ENCODE data around the gene GTF3C5.
"Not testable (repeated sequence)": the region's sequence is repeated elsewhere in the genome, so short reads cannot be mapped to it uniquely, and the experiment has no call there.

GTF3C5 gene

GRCh38 chr9:133031130-133031422 is 279 bp downstream of the GTF3C5 start:
- DNase-seq (ENCODE audit: low read depth) = no peak
- no peak for TF ChIP-seq CTCF (conservative IDR thresholded peaks at IDR 0.05; ENCODE audit: low read depth, low read length)

GRCh38 chr9:133031496-133031911 is 707 bp downstream of the GTF3C5 start:
- H3K4me3 ChIP-seq (ENCODE audit: low read depth, low read length) = peak overlapping the region; percentile 95
- DNase-seq (ENCODE audit: low read depth) = no peak
- TF ChIP-seq CTCF (conservative IDR thresholded peaks at IDR 0.05; ENCODE audit: low read depth, low read length) = no peak

More at GRCh38 chr9:133031130-133031422, 279 bp downstream of the GTF3C5 start:
- H3K4me3 ChIP-seq (ENCODE audit: low read depth, low read length) = peak overlapping the region; percentile 95

GRCh38 chr9:133032171-133032570 is 1.4 kb downstream of the GTF3C5 start:
- H3K4me3 ChIP-seq (ENCODE audit: low read depth, low read length) = peak overlapping the region; percentile 11
- no peak for DNase-seq (ENCODE audit: low read depth)
- TF ChIP-seq CTCF (conservative IDR thresholded peaks at IDR 0.05; ENCODE audit: low read depth, low read length) = no peak

- TF ChIP-seq CTCF (conservative IDR thresholded peaks at IDR 0.05; ENCODE audit: low read depth, low read length) = no peak
- DNase-seq (ENCODE audit: low read depth) = no peak
- H3K4me3 ChIP-seq (ENCODE audit: low read depth, low read length) = no peak overlapping the region
Measured at GRCh38 chr9:133035669-133036068, 4.9 kb downstream of the GTF3C5 start.

- DNase-seq (ENCODE audit: low read depth) = no peak
- no peak overlapping the region for H3K4me3 ChIP-seq (ENCODE audit: low read depth, low read length)
- no peak for TF ChIP-seq CTCF (conservative IDR thresholded peaks at IDR 0.05; ENCODE audit: low read depth, low read length)
Measured at GRCh38 chr9:133037775-133038515, 7.1 kb downstream of the GTF3C5 start.

GRCh38 chr9:133040892-133041479 is 10.2 kb downstream of the GTF3C5 start:
- DNase-seq (ENCODE audit: low read depth) = peak; percentile 74

More at GRCh38 chr9:133040892-133041479, 10.2 kb downstream of the GTF3C5 start:
- not testable (repeated sequence) for H3K4me3 ChIP-seq (ENCODE audit: low read depth, low read length)
- TF ChIP-seq CTCF (conservative IDR thresholded peaks at IDR 0.05; ENCODE audit: low read depth, low read length) = peak; percentile 72

All from choroid plexus epithelial cell (primary cell).